Hair follicular keratinocyte (primary cell): ENCODE data around the gene NSMCE3. TPM values are rescaled to one million over a fixed set of nuclear protein-coding genes. Genes with fewer than 3 reads are reported as not detected.

ENCODE experiments used
- total RNA-seq: library from RNA; depleted of rRNA; stranded (reverse); fragments of >200 nt; gene quantifications from 2 replicates; pipeline ENCODE4 v1.2.3, GENCODE V29; 2015

NSMCE3 gene
- 7.4 and 9.6 TPM in 2 replicates for total RNA-seq

GRCh38 chr15:29269485-29270168 is at the start of gene NSMCE3:
Gene NSMCE3 (minus strand): TSS chr15:29269822. CDS start chr15:29269705, 117 bp downstream.

